Activated naive CD8-positive, alpha-beta T cell treated with anti-CD3 and anti-CD28 coated beads, Interleukin-2, amount 10 ng/mL, durations not matched to agents 7 days and 5 days (primary cell): Measurements from ENCODE around the gene ARL14EPL. TPM values are rescaled to one million over a fixed set of nuclear protein-coding genes. Genes with fewer than 3 reads are reported as not detected.

Experiments
- total RNA-seq, 2 experiments: library from RNA; stranded (reverse); gene quantifications; one replicate each; pipeline ENCODE4 v1.2.3, GENCODE V29; 2021

ARL14EPL gene
- total RNA-seq, 2 experiments from 2014 or later, result not detected

Other genes starting within 250 kb of the ARL14EPL start
- gene CDO1, start 215.8 kb upstream of the ARL14EPL start, total RNA-seq, result under 1 TPM; 0.36 to 0.54 TPM
- gene ATG12, start 190.9 kb upstream of the ARL14EPL start, total RNA-seq, result 10 to 100 TPM; 46.5 to 48.9 TPM
- gene AP3S1, start 190.5 kb upstream of the ARL14EPL start, total RNA-seq, result 10 to 100 TPM; 82.6 to 83.3 TPM
- not detected for gene LVRN, start 70.0 kb upstream of the ARL14EPL start, total RNA-seq
- 10 to 100 TPM; 22.0 to 22.1 TPM for gene COMMD10, start 52.6 kb downstream of the ARL14EPL start, total RNA-seq